Activated CD8-positive, alpha-beta T cell treated with anti-CD3 and anti-CD28 coated beads, Interleukin-2, amount 10 ng/mL, durations not matched to agents 7 days and 5 days (primary cell): Measurements from ENCODE around the gene ETV6. TPM values are rescaled to one million over a fixed set of nuclear protein-coding genes. Genes with fewer than 3 reads are reported as not detected.

ENCODE experiments used
- ATAC-seq: fragments of 150-1000 bp; cut with Tn5 transposase; one replicate; pipeline ENCODE4 v1.10.0; 2021; ENCODE audit warnings: moderate library complexity
- CTCF ChIA-PET: fragments of 350-600 bp; sonication (Branson Sonifier 250); formaldehyde crosslinking; loops from one replicate; lab custom pipeline; 2021; ENCODE audit warnings: antibody characterized with exemption; lab: Charles Lee
- POLR2A ChIA-PET: fragments of 350-600 bp; sonication (Branson Sonifier 250); formaldehyde crosslinking; loops from one replicate; lab custom pipeline; 2021; ENCODE audit warnings: antibody characterized with exemption; lab: Charles Lee
- DNase-seq: peaks from one replicate; pipeline ENCODE4 v3.0.0-alpha.2; 2020
- H3K27ac Mint-ChIP-seq: one replicate; pipeline ENCODE4 v1.8.0; 2021; ENCODE audit warnings: mild to moderate bottlenecking, mixed read lengths
- H3K27me3 Mint-ChIP-seq: one replicate; pipeline ENCODE4 v1.8.0; 2021; ENCODE audit warnings: low read depth, mixed read lengths
- H3K36me3 Mint-ChIP-seq: one replicate; pipeline ENCODE4 v1.8.0; 2021; ENCODE audit warnings: low read depth, mixed read lengths
- H3K4me1 Mint-ChIP-seq: one replicate; pipeline ENCODE4 v1.8.0; 2021; ENCODE audit warnings: low read depth, mixed read lengths
- H3K4me3 Mint-ChIP-seq: one replicate; pipeline ENCODE4 v1.8.0; 2021; ENCODE audit warnings: mild to moderate bottlenecking, mixed read lengths
- H3K9me3 Mint-ChIP-seq: one replicate; pipeline ENCODE4 v1.8.0; 2022; ENCODE audit warnings: mixed read lengths; ENCODE audit not compliant: insufficient read depth
- total RNA-seq, 2 experiments: library from RNA; stranded (reverse); gene quantifications; one replicate each; pipeline ENCODE4 v1.2.3, GENCODE V29; 2021

ETV6 gene
- total RNA-seq, 2 experiments from 2014 or later: 22.1 to 26.1 TPM

DNA sequence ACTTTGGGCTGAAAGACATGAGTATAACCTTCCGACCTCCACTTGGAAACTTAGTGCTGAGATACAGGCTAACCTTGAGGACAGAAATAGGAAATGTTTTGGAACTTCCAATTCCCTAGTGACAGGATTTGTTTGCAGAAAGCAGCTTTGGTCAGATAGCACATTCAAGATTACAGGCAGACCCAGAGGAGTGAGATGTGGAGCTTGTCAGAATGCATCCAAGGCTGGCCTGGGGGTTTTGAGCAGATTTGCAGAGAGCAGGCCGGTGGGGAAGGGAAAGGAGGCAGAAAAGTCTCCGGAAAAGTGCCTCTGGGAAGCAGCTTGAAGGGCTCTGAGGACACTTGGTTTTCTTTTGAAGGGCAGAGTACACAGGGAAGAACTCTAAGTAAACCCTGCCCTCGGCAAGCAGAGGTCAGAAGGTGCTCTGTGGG lies 180.3 kb downstream of the ETV6 start:
- H3K27ac Mint-ChIP-seq: no peak overlapping the region
- H3K27me3 Mint-ChIP-seq: no peaks in the 10 kb centered on the region
- ChIA-PET CTCF (interaction anchor here (1.0 to 1.8 kb wide), 2 partner anchors 17 to 180 kb away, joined by 3 to 6 read pairs; no protein-coding TSS in a partner anchor), POLR2A (no interaction called here)
- no peak for DNase-seq
- H3K4me3 Mint-ChIP-seq: no peak overlapping the region
- ATAC-seq: no peak
- H3K9me3 Mint-ChIP-seq: no peaks in the 10 kb centered on the region
- no peaks in the 10 kb centered on the region for H3K4me1 Mint-ChIP-seq
- peaks cover 3% of the 10 kb centered on the region for H3K36me3 Mint-ChIP-seq

GRCh38 chr12:11830307-11830801 lies 180.9 kb downstream of the ETV6 start:
- Mint-ChIP-seq H3K27ac (no peak overlapping the region), H3K36me3 (no peaks in the 10 kb centered on the region), H3K4me1 (no peaks in the 10 kb centered on the region), H3K27me3 (no peaks in the 10 kb centered on the region), H3K9me3 (no peaks in the 10 kb centered on the region), H3K4me3 (no peak overlapping the region)
- ChIA-PET CTCF (interaction anchor here (1.0 to 1.8 kb wide), 2 partner anchors 18 to 179 kb away, joined by 3 to 6 read pairs; no protein-coding TSS in a partner anchor), POLR2A (no interaction called here)
- ATAC-seq: no peak
- DNase-seq: no peak

DNA sequence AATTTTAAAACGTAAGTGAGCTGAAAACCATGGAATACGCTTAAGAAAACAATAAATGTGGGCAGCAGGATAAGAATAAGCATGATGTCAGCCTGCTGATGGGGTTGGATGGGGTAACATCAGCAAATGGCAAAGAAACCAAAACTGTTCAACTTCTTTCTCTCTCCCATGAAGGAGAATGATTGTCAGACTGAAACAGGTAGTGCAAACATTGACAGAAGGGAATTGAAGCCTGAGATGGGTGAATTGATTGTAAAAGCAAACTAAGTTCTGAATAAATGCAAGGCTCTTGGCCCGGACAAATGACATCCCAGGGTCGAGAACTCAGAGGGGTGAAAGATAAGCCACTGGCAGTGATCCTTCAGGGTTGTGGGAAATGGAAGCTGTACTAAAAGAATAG lies 182.6 kb downstream of the ETV6 start:
- Mint-ChIP-seq H3K9me3 (no peaks in the 10 kb centered on the region), H3K36me3 (no peaks in the 10 kb centered on the region), H3K27ac (no peak overlapping the region), H3K4me3 (no peak overlapping the region), H3K27me3 (no peaks in the 10 kb centered on the region), H3K4me1 (peaks cover 7% of the 10 kb centered on the region)
- CTCF ChIA-PET: interaction anchor here (1.4 kb wide), 1 partner anchor 201 kb away, joined by 6 read pairs; no protein-coding TSS in a partner anchor
- POLR2A ChIA-PET: interaction anchor here (1.0 kb wide), 1 partner anchor 11 kb away, joined by 3 read pairs; no protein-coding TSS in a partner anchor
- ATAC-seq: no peak
- DNase-seq: no peak

- POLR2A ChIA-PET: interaction anchor here (1.0 kb wide), 1 partner anchor 12 kb away, joined by 3 read pairs; no protein-coding TSS in a partner anchor
Observed at GRCh38 chr12:11833174-11833895, 183.9 kb downstream of the ETV6 start.

GRCh38 chr12:11834104-11834812 lies 184.8 kb downstream of the ETV6 start:
- H3K27me3 Mint-ChIP-seq: no peaks in the 10 kb centered on the region
- H3K4me3 Mint-ChIP-seq: no peak overlapping the region
- H3K27ac Mint-ChIP-seq: no peak overlapping the region
- H3K9me3 Mint-ChIP-seq: no peaks in the 10 kb centered on the region
- peaks cover 7% of the 10 kb centered on the region for H3K4me1 Mint-ChIP-seq
- peaks cover 3% of the 10 kb centered on the region for H3K36me3 Mint-ChIP-seq
- DNase-seq (no peak), ATAC-seq (no peak)
- POLR2A ChIA-PET: no interaction called here
- CTCF ChIA-PET: no interaction called here

More at GRCh38 chr12:11833174-11833895, 183.9 kb downstream of the ETV6 start:
- Mint-ChIP-seq H3K36me3 (no peaks in the 10 kb centered on the region), H3K4me3 (no peak overlapping the region), H3K9me3 (no peaks in the 10 kb centered on the region), H3K4me1 (peaks cover 7% of the 10 kb centered on the region), H3K27me3 (no peaks in the 10 kb centered on the region), H3K27ac (no peak overlapping the region)
- DNase-seq: no peak
- ATAC-seq: no peak
- CTCF ChIA-PET: interaction anchor here (1.3 to 1.4 kb wide), 2 partner anchors 20 to 200 kb away, joined by 4 to 6 read pairs; no protein-coding TSS in a partner anchor

- ChIA-PET CTCF (no interaction called here), POLR2A (no interaction called here)
- no peak for DNase-seq
- H3K27me3 Mint-ChIP-seq: no peaks in the 10 kb centered on the region
- H3K4me1 Mint-ChIP-seq: peaks cover 7% of the 10 kb centered on the region
- H3K36me3 Mint-ChIP-seq: peaks cover 7% of the 10 kb centered on the region
- H3K4me3 Mint-ChIP-seq: no peak overlapping the region
- H3K27ac Mint-ChIP-seq: no peak overlapping the region
- no peak for ATAC-seq
- no peaks in the 10 kb centered on the region for H3K9me3 Mint-ChIP-seq
Observed at GRCh38 chr12:11834931-11835330, 185.5 kb downstream of the ETV6 start.

GRCh38 chr12:11836282-11837151 lies 187.0 kb downstream of the ETV6 start:
- ATAC-seq (no peak), DNase-seq (peak; percentile 30)
- ChIA-PET POLR2A (interaction anchor here (1.0 kb wide), 1 partner anchor 19 kb away, joined by 3 read pairs; no protein-coding TSS in a partner anchor), CTCF (no interaction called here)
- no peaks in the 10 kb centered on the region for H3K9me3 Mint-ChIP-seq
- no peak overlapping the region for H3K4me3 Mint-ChIP-seq
- H3K27me3 Mint-ChIP-seq: no peaks in the 10 kb centered on the region
- H3K4me1 Mint-ChIP-seq: peaks cover 7% of the 10 kb centered on the region
- no peak overlapping the region for H3K27ac Mint-ChIP-seq
- peaks cover 19% of the 10 kb centered on the region for H3K36me3 Mint-ChIP-seq

GRCh38 chr12:11837216-11837934 lies 187.9 kb downstream of the ETV6 start:
- no peak for ATAC-seq
- CTCF ChIA-PET: no interaction called here
- Mint-ChIP-seq H3K4me3 (no peak overlapping the region), H3K27me3 (no peaks in the 10 kb centered on the region), H3K9me3 (no peaks in the 10 kb centered on the region), H3K4me1 (peaks cover 7% of the 10 kb centered on the region), H3K27ac (no peak overlapping the region), H3K36me3 (peaks cover 23% of the 10 kb centered on the region)
- POLR2A ChIA-PET: interaction anchor here (1.0 kb wide), 1 partner anchor 18 kb away, joined by 3 read pairs; no protein-coding TSS in a partner anchor
- no peak for DNase-seq

- Mint-ChIP-seq H3K4me1 (peaks cover 7% of the 10 kb centered on the region), H3K36me3 (peaks cover 32% of the 10 kb centered on the region), H3K9me3 (no peaks in the 10 kb centered on the region), H3K27ac (no peak overlapping the region), H3K4me3 (no peak overlapping the region), H3K27me3 (no peaks in the 10 kb centered on the region)
- DNase-seq (no peak), ATAC-seq (no peak)
- ChIA-PET POLR2A (no interaction called here), CTCF (no interaction called here)
Observed at GRCh38 chr12:11838403-11838802, 188.9 kb downstream of the ETV6 start.

DNA sequence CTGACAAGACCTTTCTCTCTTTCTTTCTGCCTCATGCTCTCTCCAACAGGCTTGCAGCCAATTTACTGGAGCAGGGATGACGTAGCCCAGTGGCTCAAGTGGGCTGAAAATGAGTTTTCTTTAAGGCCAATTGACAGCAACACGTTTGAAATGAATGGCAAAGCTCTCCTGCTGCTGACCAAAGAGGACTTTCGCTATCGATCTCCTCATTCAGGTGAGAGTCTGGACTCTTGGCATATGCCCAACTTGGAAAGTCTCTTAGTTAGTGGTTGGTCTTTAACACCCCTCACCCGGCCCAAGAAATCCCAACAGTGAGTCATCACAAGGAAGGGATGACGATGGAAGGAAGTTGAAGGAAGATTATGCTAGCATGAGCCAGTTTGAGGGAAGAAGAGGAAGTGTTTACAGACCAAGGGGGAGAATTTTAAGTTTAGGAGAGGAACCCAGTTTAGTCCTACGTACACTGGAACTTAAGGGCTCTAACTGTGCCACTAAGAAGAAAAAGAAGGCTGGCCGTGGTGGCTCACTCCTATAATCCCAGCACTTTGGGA lies 189.7 kb downstream of the ETV6 start:
- H3K4me1 Mint-ChIP-seq: peaks cover 7% of the 10 kb centered on the region
- H3K9me3 Mint-ChIP-seq: no peaks in the 10 kb centered on the region
- CTCF ChIA-PET: no interaction called here
- no peak overlapping the region for H3K4me3 Mint-ChIP-seq
- DNase-seq (no peak), ATAC-seq (no peak)
- no peaks in the 10 kb centered on the region for H3K27me3 Mint-ChIP-seq
- H3K36me3 Mint-ChIP-seq: peaks cover 32% of the 10 kb centered on the region
- POLR2A ChIA-PET: no interaction called here
- H3K27ac Mint-ChIP-seq: no peak overlapping the region
